Activated T-helper 9 cell treated with anti-CD3 and anti-CD28 coated beads, Interleukin-2, amount 50 U/mL, for 16 hours (primary cell): ENCODE results near the gene NOC2L.
A peak's percentile ranks its signal among the peaks of the same experiment; 100 is the strongest.
"Not testable (repeated sequence)": the region's sequence is repeated elsewhere in the genome, so short reads cannot be mapped to it uniquely, and the experiment has no call there.

Experiments used
- DNase-seq: peaks from one replicate; pipeline ENCODE4 v3.0.0-alpha.2; 2020; ENCODE audit warnings: low read depth

The NOC2L gene

GRCh38 chr1:958823-959730 is at the start of gene NOC2L:
TSS of gene NOC2L (minus strand) at chr1:959256. CDS start at chr1:959240, 16 bp downstream.
- peak; percentile 96 for DNase-seq

GRCh38 chr1:1006305-1007159 is 47.5 kb upstream of the NOC2L start:
- DNase-seq = no peak

GRCh38 chr1:1005774-1006304 is 46.8 kb upstream of the NOC2L start:
- DNase-seq = no peak

GRCh38 chr1:1004780-1005697 is 46.0 kb upstream of the NOC2L start:
- no peak for DNase-seq

- no peak for DNase-seq
Measured at GRCh38 chr1:1004420-1004779, 45.3 kb upstream of the NOC2L start.

GRCh38 chr1:1003618-1004419 is 44.8 kb upstream of the NOC2L start:
- DNase-seq = no peak

GRCh38 chr1:1001057-1001783 is 42.2 kb upstream of the NOC2L start:
- no peak for DNase-seq

GRCh38 chr1:1000357-1001056 is 41.5 kb upstream of the NOC2L start:
- peak; percentile 54 for DNase-seq

GRCh38 chr1:999725-1000356 is 40.8 kb upstream of the NOC2L start, which contains the start of gene HES4:
TSS of gene HES4 (minus strand) at chr1:1000097. CDS start at chr1:999973, 124 bp downstream.
- DNase-seq = peak; percentile 42

GRCh38 chr1:998995-999724 is 40.1 kb upstream of the NOC2L start:
- no peak for DNase-seq

- no peak for DNase-seq
Measured at GRCh38 chr1:998745-998994, 39.6 kb upstream of the NOC2L start.

- DNase-seq = no peak
Measured at GRCh38 chr1:997993-998744, 39.1 kb upstream of the NOC2L start.

- DNase-seq = no peak
Measured at GRCh38 chr1:997713-997992, 38.6 kb upstream of the NOC2L start.

- no peak for DNase-seq
Measured at GRCh38 chr1:996851-997712, 38.0 kb upstream of the NOC2L start.

- no peak for DNase-seq
Measured at GRCh38 chr1:995665-996633, 36.9 kb upstream of the NOC2L start.

GRCh38 chr1:994546-994945 is 35.5 kb upstream of the NOC2L start:
- not testable (repeated sequence) for DNase-seq
